Measurements from ENCODE around the gene DGCR2. TPM values are rescaled to one million over a fixed set of nuclear protein-coding genes. Genes with fewer than 3 reads are reported as not detected.

DGCR2 gene
- total RNA-seq, 1 experiment from 2014 or later, result 42.9 TPM

GRCh38 chr22:19037282-19038163 lies 84.7 kb downstream of the DGCR2 start:
- Histone ChIP-seq H3K27me3 (ENCODE audit: insufficient read depth, low read length) (no peaks in the 10 kb centered on the region), H3K36me3 (ENCODE audit: control insufficient read depth in 1 of 2, insufficient read depth in 2 of 2, low read length in 2 of 2) (no peaks in the 10 kb centered on the region), H3K4me2 (ENCODE audit: low read length) (no peak overlapping the region), H3K4me1 (ENCODE audit: control insufficient read depth in 1 of 2, insufficient read depth in 2 of 2, low read length in 2 of 2) (no peaks in the 10 kb centered on the region), H3K79me2 (ENCODE audit: insufficient read depth, low read length) (no peaks in the 10 kb centered on the region), H3K9me2 (ENCODE audit: insufficient read depth) (no peaks in the 10 kb centered on the region), H2AFZ (ENCODE audit: low read depth, low read length, poor library complexity, severe bottlenecking) (no peak overlapping the region), H3K9ac (ENCODE audit: low read length) (no peak overlapping the region), H3K9me3 (ENCODE audit: control insufficient read depth in 1 of 2, insufficient read depth in 1 of 2, low read depth in 1 of 2, low read length in 2 of 2) (no peaks in the 10 kb centered on the region), H4K20me1 (ENCODE audit: insufficient read depth) (no peaks in the 10 kb centered on the region), H3K27ac (ENCODE audit: low read depth, low read length) (no peak overlapping the region), H3K4me3 (replicated peaks in 1 of 2; ENCODE audit: low read depth in 1 of 2, low read length in 2 of 2) (no peak overlapping the region)
- no peak for TF ChIP-seq EZH2 (IDR thresholded peaks at IDR 0.05)
- TF ChIP-seq ZNF274 (IDR thresholded peaks at IDR 0.05; ENCODE audit: low read depth, low read length), result no peak
- TF ChIP-seq CTCF (IDR thresholded peaks at IDR 0.05 in 2 of 3, conservative IDR thresholded peaks at IDR 0.05 in 1 of 3; ENCODE audit: borderline replicate concordance in 1 of 3, insufficient read depth in 1 of 3, low read depth in 2 of 3, low read length in 2 of 3), result no peak
- TF ChIP-seq RAD21 (IDR thresholded peaks at IDR 0.05; ENCODE audit: low read depth), result no peak
- no peak for TF ChIP-seq FOSL1 (IDR thresholded peaks at IDR 0.05; ENCODE audit: low read depth)
- TF ChIP-seq ZFX (IDR thresholded peaks at IDR 0.05), result no peak
- TF ChIP-seq TCF7L2 (IDR thresholded peaks at IDR 0.05; ENCODE audit: borderline replicate concordance, extremely low read depth, insufficient read depth, insufficient read length), result no peak
- no peak for TF ChIP-seq POLR2A (IDR thresholded peaks at IDR 0.05; ENCODE audit: borderline replicate concordance, extremely low read depth, insufficient read depth, insufficient read length)
- TF ChIP-seq EZH2phosphoT487 (IDR thresholded peaks at IDR 0.05; ENCODE audit: borderline replicate concordance), result no peak
- TF ChIP-seq POLR2AphosphoS5 (IDR thresholded peaks at IDR 0.05; ENCODE audit: low read depth, low read length), result no peak
- TF ChIP-seq CBX3 (IDR thresholded peaks at IDR 0.05; ENCODE audit: low read depth), result no peak
- POLR2A ChIA-PET, result no interaction called here
- ATAC-seq (no peak), DNase-seq (ENCODE audit: low read depth, low spot score) (no peak)
- CTCF ChIA-PET, result no interaction called here
- intact Hi-C loops (cut with micrococcal nuclease), result no loop called here
- no TSS peak for BruUV-seq (replicated peaks)
- RAD21 ChIA-PET (ENCODE audit: low non-redundant PET in 1 of 2, low total read pairs in 2 of 2, uncharacterized antibody in 2 of 2, unreplicated experiment in 2 of 2), result no interaction called here
